HG03139 (cell line): ENCODE data around the gene CYP51A1.
"Not testable (repeated sequence)": the region's sequence is repeated elsewhere in the genome, so short reads cannot be mapped to it uniquely, and the experiment has no call there.

ENCODE experiments used
- ATAC-seq: cut with Tn5 transposase; IDR thresholded peaks from one replicate; pipeline ENCODE4 v1.9.1; 2021; ENCODE audit not compliant: unreplicated experiment

Gene CYP51A1

GRCh38 chr7:92134271-92135051 lies at the start of gene CYP51A1:
Gene CYP51A1, minus strand, starts transcription at chr7:92134477. Its CDS starts 113 bp downstream, at chr7:92134364.
- ATAC-seq, result peak; percentile 90

DNA sequence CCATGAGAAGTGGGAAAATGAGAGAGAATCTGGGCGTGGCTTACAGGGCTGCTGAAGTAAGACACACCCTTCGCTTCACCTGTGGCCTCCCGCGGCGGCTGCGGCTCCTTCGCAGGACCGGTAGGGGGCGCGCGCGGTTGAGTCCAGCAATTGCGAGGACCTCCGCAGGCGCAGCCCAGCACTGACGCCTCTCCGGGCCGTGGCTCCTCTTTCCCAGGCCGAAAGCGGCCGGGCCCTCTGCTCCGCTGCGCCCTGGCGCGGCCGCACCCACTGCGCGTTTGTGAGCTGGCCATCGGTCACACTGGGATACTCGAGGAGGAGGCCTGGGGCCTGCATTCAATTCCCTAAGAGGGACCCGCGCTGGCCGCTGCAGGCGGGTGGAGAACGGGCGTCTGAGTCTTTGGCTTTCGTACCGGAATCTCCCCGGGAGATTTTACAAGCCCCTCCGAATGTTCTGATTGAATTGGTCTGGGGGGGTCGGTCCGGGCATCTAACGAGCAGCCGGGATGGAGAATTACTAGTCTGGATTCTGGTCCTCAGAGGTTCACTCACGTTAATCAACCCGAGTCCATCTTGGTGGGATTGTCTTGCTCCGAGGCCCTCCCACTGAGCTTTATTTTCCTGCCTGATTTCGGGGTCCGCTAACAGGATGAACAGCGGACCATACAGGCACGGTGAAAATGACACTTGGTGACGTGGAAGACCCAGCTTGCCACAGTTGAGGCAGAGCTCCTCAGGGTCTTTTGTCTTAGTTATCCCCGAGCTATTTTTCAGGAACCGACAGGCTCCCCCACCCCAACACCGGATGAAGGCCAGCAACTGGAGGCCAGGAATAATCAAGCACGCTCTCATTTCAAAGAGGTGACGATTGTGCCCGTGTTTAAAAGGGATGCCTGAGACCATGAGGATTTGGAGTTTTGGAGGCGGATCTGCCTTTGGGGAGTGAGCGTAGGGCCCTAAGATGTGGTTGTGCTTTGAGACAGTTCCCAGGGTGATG lies 44.9 kb upstream of the CYP51A1 start, which contains the start of gene LRRD1:
Gene LRRD1, minus strand, starts transcription at position 215 of the 997 bp plus-strand sequence. CDS start 13,940 bp downstream, outside the sequence.
- ATAC-seq, result peak; percentile 98

DNA sequence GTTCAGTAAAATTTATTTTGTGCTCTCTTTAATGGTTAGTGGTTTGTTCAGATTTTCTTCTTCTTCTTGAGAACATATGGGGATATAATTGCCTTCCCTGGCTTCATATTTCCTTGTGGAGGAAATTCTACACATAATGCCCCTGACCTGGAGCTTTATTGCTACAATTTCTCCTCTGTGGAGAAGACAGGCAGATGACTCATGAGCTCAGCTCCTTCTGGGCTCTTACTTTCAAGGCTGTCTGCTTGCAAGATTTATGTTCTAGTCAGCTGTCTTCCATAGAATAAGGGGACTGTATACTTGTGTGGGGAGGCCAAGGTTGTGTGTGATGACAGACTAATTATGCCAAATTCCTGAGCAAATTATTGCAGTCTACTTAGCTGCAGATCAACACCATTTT lies 43.1 kb upstream of the CYP51A1 start:
- ATAC-seq, result no peak

DNA sequence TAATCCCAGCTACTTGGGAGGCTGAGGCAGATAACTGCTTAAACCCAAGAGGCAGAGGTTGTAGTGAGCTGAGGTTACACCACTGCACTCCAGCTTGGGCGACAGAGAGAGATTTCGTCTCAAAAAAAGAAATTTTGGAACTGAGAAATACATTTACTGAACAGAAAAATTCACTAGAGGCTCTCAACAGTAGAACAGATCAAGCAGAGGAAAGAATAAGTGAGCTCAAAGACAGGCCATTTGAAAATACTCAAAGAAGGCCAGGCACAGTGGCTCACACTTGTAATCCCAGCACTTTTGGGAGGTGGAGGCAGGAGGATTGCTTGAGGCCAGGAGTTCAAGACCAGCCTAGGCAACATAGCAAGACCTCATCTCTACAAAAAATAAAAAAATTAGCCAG lies 35.3 kb upstream of the CYP51A1 start:
- not testable (repeated sequence) for ATAC-seq

DNA sequence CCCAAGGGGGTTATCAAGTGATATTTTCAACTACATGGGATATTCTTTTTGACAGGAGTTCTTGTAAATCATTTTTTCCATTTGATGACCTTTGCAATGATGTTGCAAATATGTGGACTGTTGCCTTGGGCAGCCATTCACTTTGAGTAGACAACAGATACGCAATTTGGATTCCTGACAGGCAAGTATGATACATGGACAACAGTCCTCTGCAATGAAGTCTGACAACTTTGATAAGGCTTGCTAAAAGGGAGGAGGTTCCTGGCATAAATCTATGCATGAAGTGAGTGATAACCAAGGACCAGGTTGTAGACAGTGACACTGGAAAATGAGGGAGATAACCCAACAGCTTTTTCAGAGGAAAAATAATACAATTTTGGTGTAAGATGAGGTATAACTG lies 27.0 kb upstream of the CYP51A1 start:
- ATAC-seq, result no peak

DNA sequence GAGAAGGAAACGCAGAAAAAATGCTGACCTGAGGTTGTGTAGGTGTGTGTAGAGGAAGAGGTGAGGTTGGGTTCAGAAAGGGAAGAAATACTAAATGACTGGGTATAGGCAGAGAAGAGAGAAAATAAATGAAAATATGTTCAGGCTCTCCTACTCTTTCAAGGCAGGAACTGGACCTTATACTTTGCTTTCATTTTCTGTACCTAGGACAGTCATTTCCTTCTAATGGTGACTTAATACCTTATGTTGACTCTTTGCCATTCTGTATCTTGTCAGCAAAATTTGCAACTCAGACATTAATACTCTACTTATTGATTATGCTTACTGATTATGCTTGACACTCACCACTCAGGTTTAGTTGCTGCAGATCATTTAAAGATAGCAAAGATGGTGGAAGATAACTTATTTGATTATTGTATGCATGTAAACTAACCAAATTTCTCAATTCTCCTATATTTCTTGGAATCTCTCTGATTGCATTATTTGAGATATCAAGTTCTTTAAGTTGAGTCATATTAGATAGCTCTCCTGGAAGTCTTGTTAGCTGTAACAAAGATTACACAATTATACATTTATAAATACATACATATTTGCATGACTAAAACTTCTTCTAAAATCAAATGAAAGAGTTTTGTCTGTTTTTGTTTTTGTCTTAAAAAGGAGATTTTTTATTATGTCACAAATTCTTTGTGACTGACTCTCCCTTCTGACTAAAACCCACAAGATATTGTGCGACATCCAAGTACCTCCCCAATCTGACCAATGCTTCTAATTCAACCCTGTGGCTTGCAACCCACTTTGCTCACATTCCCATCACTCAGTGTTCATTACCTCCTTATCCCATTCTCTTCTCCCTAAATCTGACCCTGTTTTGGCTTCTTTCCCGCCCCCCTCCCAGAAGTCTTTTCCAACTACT lies 24.6 kb upstream of the CYP51A1 start:
- peak; percentile 84 for ATAC-seq

DNA sequence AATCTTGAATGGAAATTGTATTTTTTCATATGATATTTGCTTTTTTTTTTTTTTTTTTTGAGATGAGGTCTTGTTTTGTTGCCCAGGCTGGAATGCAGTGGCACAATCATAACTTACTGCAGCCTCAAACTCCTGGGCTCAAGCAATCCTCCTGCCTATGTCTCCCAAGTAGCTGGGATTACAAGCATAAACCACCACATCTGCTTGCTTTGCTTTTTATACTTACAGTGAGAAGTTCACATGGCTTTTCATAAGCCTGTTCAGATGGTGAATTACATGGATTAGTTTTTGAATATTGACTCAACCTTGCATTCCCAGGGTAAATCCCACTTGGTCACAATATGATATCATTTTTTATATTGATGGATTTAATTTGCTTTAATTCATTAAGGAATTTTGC lies 22.7 kb upstream of the CYP51A1 start:
- no peak for ATAC-seq

GRCh38 chr7:92155108-92155739 lies 20.9 kb upstream of the CYP51A1 start:
- ATAC-seq, result no peak

GRCh38 chr7:92150450-92151017 lies 16.3 kb upstream of the CYP51A1 start:
- ATAC-seq, result no peak

GRCh38 chr7:92149736-92150239 lies 15.5 kb upstream of the CYP51A1 start:
- ATAC-seq, result no peak

- not testable (repeated sequence) for ATAC-seq
Observed at GRCh38 chr7:92143192-92143880, 9.1 kb upstream of the CYP51A1 start.

DNA sequence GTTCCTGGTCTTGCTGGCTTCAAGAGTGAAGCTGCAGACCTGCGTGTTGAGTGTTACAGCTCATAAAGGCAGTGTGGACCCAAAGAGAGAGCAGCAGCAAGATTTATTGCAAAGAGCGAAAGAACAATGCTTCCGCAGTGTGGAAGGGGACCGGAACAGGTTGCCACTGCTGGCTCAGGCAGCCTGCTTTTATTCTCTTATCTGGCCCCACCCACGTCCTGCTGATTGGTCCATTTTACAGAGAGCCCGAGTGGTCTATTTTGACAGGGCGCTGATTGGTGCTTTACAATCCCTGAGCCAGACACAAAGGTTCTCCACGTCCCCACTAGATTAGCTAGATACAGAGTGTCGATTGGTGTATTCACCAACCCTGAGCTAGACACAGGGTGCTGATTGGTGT lies 8.5 kb upstream of the CYP51A1 start:
- not testable (repeated sequence) for ATAC-seq

- no peak for ATAC-seq
Observed at GRCh38 chr7:92141161-92141560, 6.9 kb upstream of the CYP51A1 start.

GRCh38 chr7:92137557-92137956 lies 3.3 kb upstream of the CYP51A1 start:
- ATAC-seq, result no peak

DNA sequence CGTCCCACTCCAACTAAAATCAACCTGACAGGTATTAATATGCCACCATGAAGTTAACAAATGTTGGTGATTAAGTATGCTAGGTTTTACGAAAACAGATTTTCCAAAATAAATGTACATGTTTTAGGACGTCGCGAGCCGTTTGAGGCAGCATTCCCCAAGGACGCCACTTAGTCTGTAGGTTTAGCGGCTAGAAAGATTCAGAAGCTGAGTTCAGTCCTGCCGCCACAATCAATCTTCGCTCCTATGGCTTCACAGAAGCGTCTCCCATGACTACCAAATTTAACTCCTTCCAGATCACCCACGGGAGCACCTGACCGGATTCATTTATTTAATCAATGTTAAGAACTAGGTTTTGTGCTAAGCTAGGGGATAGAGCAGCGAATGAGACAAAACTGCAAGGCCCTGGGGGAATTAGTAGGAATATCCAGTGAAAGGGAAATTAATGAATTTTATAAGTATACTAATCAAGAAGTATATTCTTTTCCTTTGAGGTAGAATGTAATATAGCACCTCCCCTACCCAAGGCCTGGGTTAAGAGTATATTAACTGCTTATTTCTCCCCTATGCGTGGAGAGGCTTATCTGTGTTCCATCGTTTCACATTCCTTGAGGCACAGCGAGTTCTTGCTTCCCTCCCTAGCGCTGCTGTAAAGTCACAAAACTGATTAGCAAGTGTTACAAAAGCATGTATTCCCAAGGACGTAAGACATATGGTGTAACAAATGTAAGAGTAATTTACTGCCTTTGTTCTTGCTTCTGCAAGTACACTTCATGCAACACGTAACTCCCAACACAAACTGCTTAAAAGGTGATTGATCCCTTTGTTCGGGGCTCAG lies 994 bp upstream of the CYP51A1 start:
- no peak for ATAC-seq

DNA sequence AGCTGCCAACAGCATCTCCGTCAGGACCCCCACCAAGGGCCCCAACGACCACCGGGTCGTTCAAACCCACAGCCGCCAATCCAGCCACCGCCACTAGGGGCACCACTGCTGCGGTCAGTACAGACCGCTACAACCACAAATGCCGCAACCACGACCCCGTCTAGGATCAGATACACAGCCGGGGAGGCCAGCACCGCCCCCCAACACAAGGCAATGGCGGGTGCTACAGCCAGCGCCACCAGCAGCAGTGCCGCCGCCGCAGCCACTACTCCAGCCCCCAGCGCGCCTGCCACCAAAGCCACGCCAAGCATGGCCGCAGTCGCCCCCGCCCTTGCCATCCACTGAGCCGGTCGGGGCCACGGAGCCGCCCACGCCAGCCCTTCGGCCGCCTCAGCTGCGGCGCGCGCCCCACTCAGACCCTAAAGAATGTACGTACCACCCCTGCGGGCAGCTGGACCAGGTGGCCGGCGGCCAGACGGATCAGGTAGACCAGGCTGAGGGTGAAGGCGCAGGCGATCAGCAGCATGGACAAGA lies 473 bp downstream of the CYP51A1 start:
- peak; percentile 22 for ATAC-seq

GRCh38 chr7:92133133-92133736 lies 1.0 kb downstream of the CYP51A1 start:
- peak; percentile 22 for ATAC-seq
